ENCODE data around the gene C2orf72. TPM values are rescaled to one million over a fixed set of nuclear protein-coding genes. Genes with fewer than 3 reads are reported as not detected.

The C2orf72 gene
- total and polyA plus RNA-seq, 2 donors (not counting 1 experiment from before 2014, with no cell fraction given), result 0.33 to 1.9 TPM

DNA sequence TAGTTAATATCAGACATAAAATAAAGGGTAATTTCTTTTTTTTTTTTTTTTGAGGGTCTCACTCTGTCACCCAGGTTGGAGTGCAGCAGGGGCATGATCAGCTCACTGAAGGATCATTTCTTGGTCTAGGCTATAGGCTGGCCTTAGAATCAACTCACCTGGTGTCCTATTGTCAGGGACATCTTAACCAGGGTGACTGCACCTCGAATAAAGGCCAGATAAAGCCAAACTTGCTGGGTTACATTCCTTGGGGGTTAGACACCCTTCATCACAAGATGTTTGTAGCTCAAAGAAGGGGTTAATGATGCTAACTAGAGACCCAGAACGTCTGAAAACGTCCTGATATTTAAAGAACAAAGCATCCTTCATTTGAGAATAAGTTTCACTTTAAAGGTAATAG is 23.5 kb upstream of the C2orf72 start:
- no peak for DNase-seq (ENCODE audit: low read depth in 2 of 2)
- no peak overlapping the region for H3K4me3 ChIP-seq (replicated peaks in 1 of 4; ENCODE audit: control extremely low read depth in 1 of 4, insufficient read depth in 1 of 4, low read depth in 3 of 4, low read length in 4 of 4)
- no peaks in the 10 kb centered on the region for H4K20me1 ChIP-seq (ENCODE audit: control insufficient read depth, extremely low read depth, insufficient read depth, low read length)
- no peaks in the 10 kb centered on the region for H3K79me2 ChIP-seq (ENCODE audit: control insufficient read depth, insufficient read depth, low read length)
- no peaks in the 10 kb centered on the region for H3K9me3 ChIP-seq (ENCODE audit: control insufficient read depth, insufficient read depth, low read depth, low read length)
- H2AFZ ChIP-seq (ENCODE audit: low read length), result no peak overlapping the region
- H3K4me1 ChIP-seq (ENCODE audit: control insufficient read depth, extremely low read depth, insufficient read depth, low read length), result no peaks in the 10 kb centered on the region
- H3K27ac ChIP-seq (ENCODE audit: insufficient read depth, low read length), result no peak overlapping the region
- H3K9ac ChIP-seq (ENCODE audit: insufficient read depth, low read length), result no peak overlapping the region
- H3K36me3 ChIP-seq (ENCODE audit: control insufficient read depth, insufficient read depth, low read length), result no peaks in the 10 kb centered on the region
- TF ChIP-seq, protein P1, sequence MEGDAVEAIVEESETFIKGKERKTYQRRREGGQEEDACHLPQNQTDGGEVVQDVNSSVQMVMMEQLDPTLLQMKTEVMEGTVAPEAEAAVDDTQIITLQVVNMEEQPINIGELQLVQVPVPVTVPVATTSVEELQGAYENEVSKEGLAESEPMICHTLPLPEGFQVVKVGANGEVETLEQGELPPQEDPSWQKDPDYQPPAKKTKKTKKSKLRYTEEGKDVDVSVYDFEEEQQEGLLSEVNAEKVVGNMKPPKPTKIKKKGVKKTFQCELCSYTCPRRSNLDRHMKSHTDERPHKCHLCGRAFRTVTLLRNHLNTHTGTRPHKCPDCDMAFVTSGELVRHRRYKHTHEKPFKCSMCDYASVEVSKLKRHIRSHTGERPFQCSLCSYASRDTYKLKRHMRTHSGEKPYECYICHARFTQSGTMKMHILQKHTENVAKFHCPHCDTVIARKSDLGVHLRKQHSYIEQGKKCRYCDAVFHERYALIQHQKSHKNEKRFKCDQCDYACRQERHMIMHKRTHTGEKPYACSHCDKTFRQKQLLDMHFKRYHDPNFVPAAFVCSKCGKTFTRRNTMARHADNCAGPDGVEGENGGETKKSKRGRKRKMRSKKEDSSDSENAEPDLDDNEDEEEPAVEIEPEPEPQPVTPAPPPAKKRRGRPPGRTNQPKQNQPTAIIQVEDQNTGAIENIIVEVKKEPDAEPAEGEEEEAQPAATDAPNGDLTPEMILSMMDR (conservative IDR thresholded peaks at IDR 0.05 in 1 of 2, IDR thresholded peaks at IDR 0.05 in 1 of 2; ENCODE audit: low read depth in 1 of 2, low read length in 2 of 2), result no peak
- TF ChIP-seq EZH2 (IDR thresholded peaks at IDR 0.05; ENCODE audit: low read length, missing control alignments), result no peak
- H3K4me2 ChIP-seq (ENCODE audit: extremely low read depth, insufficient read depth, low read length), result no peak overlapping the region
- H3K27me3 ChIP-seq (ENCODE audit: control insufficient read depth, insufficient read depth, low read length), result peaks cover 17% of the 10 kb centered on the region

DNA sequence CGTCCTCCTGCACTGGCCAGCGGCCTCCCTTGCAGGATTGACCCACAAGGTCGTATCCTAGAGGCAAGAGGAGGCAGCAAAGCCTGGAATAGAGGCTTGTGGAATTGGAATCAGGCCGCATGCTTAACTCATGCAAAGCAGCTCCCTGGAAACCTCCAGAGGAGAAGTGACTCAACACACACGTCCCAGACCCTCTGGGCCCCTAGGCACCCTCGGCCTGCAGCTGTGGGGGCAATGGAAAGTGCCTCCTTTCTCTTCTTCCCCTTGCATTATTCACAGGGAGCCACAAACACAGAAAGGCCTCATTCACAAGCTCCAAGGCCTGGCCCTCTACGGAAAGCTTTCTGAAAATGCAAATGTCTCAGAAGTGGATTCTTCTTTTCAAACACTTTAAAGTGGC is 21.8 kb upstream of the C2orf72 start:
- Histone ChIP-seq H3K27me3 (ENCODE audit: control insufficient read depth, insufficient read depth, low read length) (peaks cover 17% of the 10 kb centered on the region), H3K9me3 (ENCODE audit: control insufficient read depth, insufficient read depth, low read depth, low read length) (no peaks in the 10 kb centered on the region), H3K9ac (ENCODE audit: insufficient read depth, low read length) (no peak overlapping the region), H2AFZ (ENCODE audit: low read length) (no peak overlapping the region), H3K4me1 (ENCODE audit: control insufficient read depth, extremely low read depth, insufficient read depth, low read length) (no peaks in the 10 kb centered on the region), H3K79me2 (ENCODE audit: control insufficient read depth, insufficient read depth, low read length) (no peaks in the 10 kb centered on the region), H3K4me3 (replicated peaks in 1 of 4; ENCODE audit: control extremely low read depth in 1 of 4, insufficient read depth in 1 of 4, low read depth in 3 of 4, low read length in 4 of 4) (no peak overlapping the region), H4K20me1 (ENCODE audit: control insufficient read depth, extremely low read depth, insufficient read depth, low read length) (no peaks in the 10 kb centered on the region), H3K27ac (ENCODE audit: insufficient read depth, low read length) (no peak overlapping the region), H3K4me2 (ENCODE audit: extremely low read depth, insufficient read depth, low read length) (no peak overlapping the region), H3K36me3 (ENCODE audit: control insufficient read depth, insufficient read depth, low read length) (no peaks in the 10 kb centered on the region)
- no peak for TF ChIP-seq EZH2 (IDR thresholded peaks at IDR 0.05; ENCODE audit: low read length, missing control alignments)
- TF ChIP-seq, protein P1 (conservative IDR thresholded peaks at IDR 0.05 in 1 of 2, IDR thresholded peaks at IDR 0.05 in 1 of 2; ENCODE audit: low read depth in 1 of 2, low read length in 2 of 2), result no peak
- DNase-seq (ENCODE audit: low read depth in 2 of 2), result no peak

DNA sequence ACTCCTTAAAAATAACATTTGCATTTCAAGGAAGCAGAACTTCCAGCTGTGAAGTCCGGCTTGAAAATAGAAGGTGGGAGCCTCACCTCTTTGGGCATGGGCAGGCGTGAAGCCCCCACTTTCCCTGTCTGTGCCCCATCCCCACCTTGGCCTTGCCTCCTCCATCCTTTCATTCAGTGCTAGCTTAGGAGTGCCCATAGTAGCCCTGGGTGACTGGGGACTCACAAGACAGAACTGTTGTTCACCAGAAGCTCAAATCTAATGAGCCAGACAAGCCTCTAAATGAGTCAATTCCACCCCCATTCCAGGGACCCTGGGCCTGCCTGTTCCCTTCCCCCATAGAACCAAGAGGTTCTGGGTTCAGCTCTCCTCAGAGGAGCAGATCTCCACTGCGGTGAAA is 21.4 kb upstream of the C2orf72 start:
- no peaks in the 10 kb centered on the region for H3K79me2 ChIP-seq (ENCODE audit: control insufficient read depth, insufficient read depth, low read length)
- no peak for DNase-seq (ENCODE audit: low read depth in 2 of 2)
- TF ChIP-seq, protein P1 (conservative IDR thresholded peaks at IDR 0.05 in 1 of 2, IDR thresholded peaks at IDR 0.05 in 1 of 2; ENCODE audit: low read depth in 1 of 2, low read length in 2 of 2), result no peak
- no peak for TF ChIP-seq EZH2 (IDR thresholded peaks at IDR 0.05; ENCODE audit: low read length, missing control alignments)
- no peak overlapping the region for H3K27ac ChIP-seq (ENCODE audit: insufficient read depth, low read length)
- no peak overlapping the region for H2AFZ ChIP-seq (ENCODE audit: low read length)
- H3K36me3 ChIP-seq (ENCODE audit: control insufficient read depth, insufficient read depth, low read length), result no peaks in the 10 kb centered on the region
- no peak overlapping the region for H3K4me3 ChIP-seq (replicated peaks in 1 of 4; ENCODE audit: control extremely low read depth in 1 of 4, insufficient read depth in 1 of 4, low read depth in 3 of 4, low read length in 4 of 4)
- H3K9me3 ChIP-seq (ENCODE audit: control insufficient read depth, insufficient read depth, low read depth, low read length), result no peaks in the 10 kb centered on the region
- no peaks in the 10 kb centered on the region for H4K20me1 ChIP-seq (ENCODE audit: control insufficient read depth, extremely low read depth, insufficient read depth, low read length)
- H3K4me2 ChIP-seq (ENCODE audit: extremely low read depth, insufficient read depth, low read length), result no peak overlapping the region
- no peaks in the 10 kb centered on the region for H3K4me1 ChIP-seq (ENCODE audit: control insufficient read depth, extremely low read depth, insufficient read depth, low read length)
- H3K9ac ChIP-seq (ENCODE audit: insufficient read depth, low read length), result no peak overlapping the region
- peaks cover 17% of the 10 kb centered on the region for H3K27me3 ChIP-seq (ENCODE audit: control insufficient read depth, insufficient read depth, low read length)

Data from fibroblast of lung (primary cell).